ENCODE measurements around the gene IGFBP5.

DNA sequence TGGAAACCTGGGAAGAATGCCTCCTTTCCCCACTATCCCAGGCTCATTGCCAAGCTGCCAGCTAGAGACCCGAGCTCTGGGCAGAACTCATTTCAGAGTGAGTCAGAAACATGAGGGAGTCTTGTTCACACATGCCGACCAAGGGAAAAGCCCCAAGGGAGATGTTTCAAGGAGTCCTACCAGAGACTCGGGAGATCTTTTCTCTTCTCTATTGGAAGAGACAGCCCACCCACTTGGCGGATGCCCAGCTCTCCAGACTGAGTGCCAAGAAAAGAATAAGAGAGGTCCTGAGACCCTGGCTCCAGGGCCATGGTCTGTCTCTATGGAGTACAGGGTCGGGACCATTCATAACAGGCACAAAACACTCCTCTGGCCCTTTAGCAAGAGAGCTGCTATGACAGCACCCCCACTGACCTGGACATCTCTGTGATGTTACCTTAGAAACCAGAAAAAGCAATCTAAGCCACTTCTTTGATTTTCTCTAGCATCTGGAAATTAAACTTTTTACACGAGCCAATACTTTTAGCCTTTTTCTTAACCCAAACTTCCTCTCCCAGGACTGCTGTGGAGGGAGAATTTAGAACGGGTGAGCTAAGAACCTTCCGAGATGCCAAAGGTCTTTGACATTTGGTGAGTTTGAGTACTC is 18.5 kb upstream of the IGFBP5 start:
- TF ChIP-seq, protein P1, sequence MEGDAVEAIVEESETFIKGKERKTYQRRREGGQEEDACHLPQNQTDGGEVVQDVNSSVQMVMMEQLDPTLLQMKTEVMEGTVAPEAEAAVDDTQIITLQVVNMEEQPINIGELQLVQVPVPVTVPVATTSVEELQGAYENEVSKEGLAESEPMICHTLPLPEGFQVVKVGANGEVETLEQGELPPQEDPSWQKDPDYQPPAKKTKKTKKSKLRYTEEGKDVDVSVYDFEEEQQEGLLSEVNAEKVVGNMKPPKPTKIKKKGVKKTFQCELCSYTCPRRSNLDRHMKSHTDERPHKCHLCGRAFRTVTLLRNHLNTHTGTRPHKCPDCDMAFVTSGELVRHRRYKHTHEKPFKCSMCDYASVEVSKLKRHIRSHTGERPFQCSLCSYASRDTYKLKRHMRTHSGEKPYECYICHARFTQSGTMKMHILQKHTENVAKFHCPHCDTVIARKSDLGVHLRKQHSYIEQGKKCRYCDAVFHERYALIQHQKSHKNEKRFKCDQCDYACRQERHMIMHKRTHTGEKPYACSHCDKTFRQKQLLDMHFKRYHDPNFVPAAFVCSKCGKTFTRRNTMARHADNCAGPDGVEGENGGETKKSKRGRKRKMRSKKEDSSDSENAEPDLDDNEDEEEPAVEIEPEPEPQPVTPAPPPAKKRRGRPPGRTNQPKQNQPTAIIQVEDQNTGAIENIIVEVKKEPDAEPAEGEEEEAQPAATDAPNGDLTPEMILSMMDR (IDR thresholded peaks at IDR 0.05 in 8 of 11, conservative IDR thresholded peaks at IDR 0.05 in 3 of 11), result no peak
- TF ChIP-seq POLR2A (IDR thresholded peaks at IDR 0.05) (no peak), POLR2AphosphoS5 (IDR thresholded peaks at IDR 0.05) (no peak)

All from spleen (tissue), 7 donors.